ENCODE measurements around the gene ANAPC2.
A peak's percentile ranks its signal among the peaks of the same experiment; 100 is the strongest.

Gene ANAPC2, protein sequence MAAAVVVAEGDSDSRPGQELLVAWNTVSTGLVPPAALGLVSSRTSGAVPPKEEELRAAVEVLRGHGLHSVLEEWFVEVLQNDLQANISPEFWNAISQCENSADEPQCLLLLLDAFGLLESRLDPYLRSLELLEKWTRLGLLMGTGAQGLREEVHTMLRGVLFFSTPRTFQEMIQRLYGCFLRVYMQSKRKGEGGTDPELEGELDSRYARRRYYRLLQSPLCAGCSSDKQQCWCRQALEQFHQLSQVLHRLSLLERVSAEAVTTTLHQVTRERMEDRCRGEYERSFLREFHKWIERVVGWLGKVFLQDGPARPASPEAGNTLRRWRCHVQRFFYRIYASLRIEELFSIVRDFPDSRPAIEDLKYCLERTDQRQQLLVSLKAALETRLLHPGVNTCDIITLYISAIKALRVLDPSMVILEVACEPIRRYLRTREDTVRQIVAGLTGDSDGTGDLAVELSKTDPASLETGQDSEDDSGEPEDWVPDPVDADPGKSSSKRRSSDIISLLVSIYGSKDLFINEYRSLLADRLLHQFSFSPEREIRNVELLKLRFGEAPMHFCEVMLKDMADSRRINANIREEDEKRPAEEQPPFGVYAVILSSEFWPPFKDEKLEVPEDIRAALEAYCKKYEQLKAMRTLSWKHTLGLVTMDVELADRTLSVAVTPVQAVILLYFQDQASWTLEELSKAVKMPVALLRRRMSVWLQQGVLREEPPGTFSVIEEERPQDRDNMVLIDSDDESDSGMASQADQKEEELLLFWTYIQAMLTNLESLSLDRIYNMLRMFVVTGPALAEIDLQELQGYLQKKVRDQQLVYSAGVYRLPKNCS

DNA sequence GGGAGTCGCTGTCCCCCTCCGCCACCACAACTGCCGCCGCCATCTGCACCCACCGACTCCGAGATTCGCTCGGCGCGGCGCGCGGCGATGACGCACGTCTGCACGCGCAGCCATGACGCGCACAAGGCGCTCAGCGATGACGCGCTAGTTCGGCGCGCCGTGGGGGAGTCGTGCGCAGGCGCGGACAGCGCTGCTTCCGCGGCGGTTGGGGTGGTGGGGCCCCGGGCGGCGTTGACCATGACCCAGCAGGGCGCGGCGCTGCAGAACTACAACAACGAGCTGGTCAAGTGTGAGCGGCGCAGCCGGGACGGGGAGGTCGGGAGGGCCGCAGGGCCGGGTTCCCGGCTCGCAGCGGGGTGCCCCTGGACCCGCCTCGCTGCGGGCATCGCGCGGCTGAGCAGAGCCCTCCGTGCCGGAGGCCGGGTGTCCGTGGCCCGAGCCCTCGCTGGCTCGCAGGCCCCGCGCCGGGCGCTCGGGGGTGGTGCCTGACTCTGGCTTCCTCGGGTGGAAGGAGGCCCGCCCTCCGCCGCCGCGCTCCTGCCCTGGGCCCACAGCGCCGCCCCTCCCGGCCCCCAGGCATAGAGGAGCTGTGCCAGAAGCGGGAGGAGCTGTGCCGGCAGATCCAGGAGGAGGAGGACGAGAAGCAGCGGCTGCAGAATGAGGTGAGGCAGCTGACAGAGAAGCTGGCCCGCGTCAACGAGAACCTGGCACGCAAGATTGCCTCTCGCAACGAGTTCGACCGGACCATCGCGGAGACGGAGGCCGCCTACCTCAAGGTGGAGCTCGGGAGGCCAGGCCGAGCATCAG, at the start of gene ANAPC2, which contains the start of gene SSNA1:
TSS of gene ANAPC2 (minus strand) at position 71 of the 807 bp plus-strand sequence. CDS start at position 43, 28 bp downstream.
TSS of gene SSNA1 (plus strand) at position 187 of the 807 bp plus-strand sequence. CDS start at position 238, 51 bp downstream.
- peak; percentile 36 for DNase-seq

DNA sequence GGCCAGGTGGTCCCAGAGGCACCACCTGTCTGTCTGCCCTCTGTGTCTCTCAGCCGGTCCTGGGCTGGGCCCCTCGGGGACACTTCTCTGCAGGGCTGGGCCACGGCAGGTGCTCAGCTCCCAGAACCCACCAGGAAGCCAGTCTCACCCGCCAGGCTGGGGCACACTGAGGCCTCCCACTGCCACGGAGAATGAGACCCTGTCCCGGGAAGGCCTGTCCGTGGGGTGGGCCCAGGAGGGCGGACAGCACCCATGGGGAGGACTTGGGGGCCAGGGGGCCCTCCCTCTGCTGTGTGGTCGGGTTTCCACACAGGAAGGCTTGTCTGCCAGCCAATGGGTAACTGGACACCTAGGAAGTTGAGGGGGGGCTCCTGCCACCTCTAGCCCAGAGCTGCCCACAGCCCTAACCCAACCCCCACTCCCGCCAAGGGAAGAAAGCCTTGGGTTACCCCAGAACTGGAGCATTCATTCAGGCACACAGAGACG, 48.6 kb upstream of the ANAPC2 start:
- no peak for DNase-seq

DNA sequence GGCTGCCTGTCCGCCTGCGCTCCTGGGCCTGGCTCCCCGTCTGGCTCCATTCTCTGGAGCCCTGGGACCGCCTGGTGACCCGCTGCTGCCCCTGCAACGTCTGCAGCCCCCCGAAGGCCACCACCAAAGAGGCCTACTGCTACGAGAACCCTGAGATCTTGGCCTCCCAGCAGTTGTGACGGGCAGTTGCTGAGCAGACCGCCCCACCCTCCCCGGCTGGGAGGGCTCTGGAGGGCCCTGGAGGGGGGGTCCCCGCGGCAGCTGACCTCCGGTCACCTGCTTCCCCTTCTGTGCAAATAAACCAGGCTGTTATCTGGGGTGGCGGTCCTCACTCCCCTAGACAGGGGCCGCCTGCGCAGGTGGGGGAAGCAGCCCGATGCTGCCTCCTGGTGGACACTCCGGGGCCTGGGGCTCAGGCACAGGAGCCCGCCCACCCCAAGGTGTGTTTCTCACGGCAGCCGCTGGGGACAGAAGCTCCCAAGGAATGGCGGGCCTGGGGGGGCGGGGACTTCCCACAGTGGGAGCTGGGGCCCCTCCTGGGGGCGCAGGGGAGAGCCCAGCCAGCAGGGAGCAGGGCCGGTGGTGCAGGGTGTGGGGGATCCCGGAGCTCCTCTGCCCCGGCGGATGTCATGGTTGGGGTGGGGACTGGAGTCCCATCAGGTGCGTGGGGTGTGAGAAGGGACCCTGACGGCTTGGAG, 48.0 kb upstream of the ANAPC2 start:
- DNase-seq = peak; percentile 17

- no peak for DNase-seq
These were observed 47.3 kb upstream of the ANAPC2 start for GRCh38 chr9:137235424-137236237.

- DNase-seq = no peak
These were observed 46.5 kb upstream of the ANAPC2 start for GRCh38 chr9:137234758-137235423.

GRCh38 chr9:137234055-137234697, 45.8 kb upstream of the ANAPC2 start:
- no peak for DNase-seq

GRCh38 chr9:137233143-137233980, 45.0 kb upstream of the ANAPC2 start:
- no peak for DNase-seq

- no peak for DNase-seq
These were observed 44.1 kb upstream of the ANAPC2 start for GRCh38 chr9:137232510-137232909.

GRCh38 chr9:137232101-137232500, 43.7 kb upstream of the ANAPC2 start:
- DNase-seq = no peak

GRCh38 chr9:137231372-137232039, 43.1 kb upstream of the ANAPC2 start:
- no peak for DNase-seq

- no peak for DNase-seq
These were observed 42.5 kb upstream of the ANAPC2 start, which contains the start of gene SLC34A3 for GRCh38 chr9:137230705-137231371. TSS of gene SLC34A3 (plus strand) at chr9:137230901. CDS start at chr9:137231703, 802 bp downstream.

- DNase-seq = no peak
These were observed 41.7 kb upstream of the ANAPC2 start for GRCh38 chr9:137229903-137230704.

DNA sequence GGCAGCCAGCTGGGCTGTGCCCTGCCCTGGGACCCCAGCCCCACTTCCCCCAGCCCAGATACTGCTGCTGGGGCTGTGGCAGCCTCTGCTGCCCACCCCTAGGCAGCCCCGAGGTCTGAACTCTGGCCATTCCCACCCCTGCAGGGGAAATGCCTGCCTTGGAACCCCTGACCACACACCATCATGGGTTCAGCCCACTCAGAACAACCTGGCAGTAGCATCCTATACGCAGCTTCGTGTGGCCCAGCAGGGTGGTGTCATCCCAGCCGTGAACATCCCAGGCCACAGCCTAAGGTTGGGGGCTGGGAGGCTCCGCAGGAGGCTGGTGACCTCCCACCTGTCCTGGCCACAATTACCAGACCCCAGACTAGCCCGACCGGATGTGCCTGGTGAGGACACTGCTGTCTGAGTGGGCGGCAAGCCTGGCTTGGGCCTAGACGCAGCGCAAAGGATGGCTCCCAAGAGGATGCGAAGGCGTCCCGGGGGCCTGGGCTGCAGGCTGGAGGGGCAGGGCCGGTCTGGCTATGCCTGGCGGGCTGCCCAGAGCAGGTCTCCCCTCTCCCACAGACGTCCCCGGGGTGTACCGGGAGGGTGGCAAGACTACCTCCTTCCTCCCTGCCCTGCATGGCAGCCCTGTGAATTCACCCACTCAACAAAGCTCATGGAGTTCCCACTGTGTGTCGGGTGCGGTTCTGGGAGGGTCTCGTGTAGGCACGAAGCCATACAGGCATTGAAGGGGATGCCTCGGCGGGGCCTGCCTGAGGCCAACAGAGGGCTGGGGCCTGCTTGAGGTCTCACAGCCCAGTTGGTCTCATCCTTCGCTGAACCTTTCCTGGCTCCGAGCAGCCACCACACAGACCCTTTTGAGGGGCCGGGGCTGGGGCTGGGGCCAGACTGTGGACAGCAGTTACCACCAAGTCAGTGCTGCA, 40.9 kb upstream of the ANAPC2 start:
- DNase-seq = no peak

GRCh38 chr9:137228506-137228967, 40.2 kb upstream of the ANAPC2 start:
- no peak for DNase-seq

GRCh38 chr9:137227853-137228505, 39.6 kb upstream of the ANAPC2 start:
- no peak for DNase-seq
